GM20431 (cell line): Measurements from ENCODE around the gene ANKRD37.

Source experiments
- in situ Hi-C: fragments of 300-500 bp; cut with MseI, MboI; formaldehyde crosslinking; loops from one replicate; pipeline ENCODE4 v1.15.0; 2020; ENCODE audit warnings: low sequenced_read_pairs; ENCODE audit not compliant: unreplicated experiment

ANKRD37 gene

GRCh38 chr4:185379326-185380295 lies 17.0 kb upstream of the ANKRD37 start:
- in situ Hi-C loops, result no loop called here

- in situ Hi-C loops, result no loop called here
Observed at GRCh38 chr4:185380320-185380719, 16.3 kb upstream of the ANKRD37 start.

- in situ Hi-C loops, result no loop called here
Observed at GRCh38 chr4:185381288-185382196, 15.1 kb upstream of the ANKRD37 start.

- in situ Hi-C loops, result no loop called here
Observed at GRCh38 chr4:185382754-185383153, 13.9 kb upstream of the ANKRD37 start.

GRCh38 chr4:185383451-185383850 lies 13.2 kb upstream of the ANKRD37 start:
- in situ Hi-C loops, result no loop called here

- in situ Hi-C loops, result no loop called here
Observed at GRCh38 chr4:185384061-185384460, 12.6 kb upstream of the ANKRD37 start.

- in situ Hi-C loops, result no loop called here
Observed at GRCh38 chr4:185384930-185385331, 11.7 kb upstream of the ANKRD37 start.

- in situ Hi-C loops, result no loop called here
Observed at GRCh38 chr4:185387957-185388356, 8.7 kb upstream of the ANKRD37 start.

GRCh38 chr4:185390941-185391340 lies 5.7 kb upstream of the ANKRD37 start:
- in situ Hi-C loops, result no loop called here

- in situ Hi-C loops, result no loop called here
Observed at GRCh38 chr4:185392156-185392555, 4.5 kb upstream of the ANKRD37 start.

- in situ Hi-C loops, result no loop called here
Observed at GRCh38 chr4:185394568-185395237, 1.9 kb upstream of the ANKRD37 start.

- in situ Hi-C loops, result no loop called here
Observed at GRCh38 chr4:185395238-185395955, 1.2 kb upstream of the ANKRD37 start, which contains the start of gene LRP2BP. Gene LRP2BP, minus strand, starts transcription at chr4:185395924. Its CDS starts 17,738 bp downstream, at chr4:185378186.

- in situ Hi-C loops, result no loop called here
Observed at GRCh38 chr4:185395956-185396723, 501 bp upstream of the ANKRD37 start.

GRCh38 chr4:185398618-185399017 lies 2.0 kb downstream of the ANKRD37 start:
- in situ Hi-C loops, result no loop called here

GRCh38 chr4:185399466-185399865 lies 2.8 kb downstream of the ANKRD37 start:
- in situ Hi-C loops, result no loop called here

- in situ Hi-C loops, result no loop called here
Observed at GRCh38 chr4:185404031-185404430, 7.4 kb downstream of the ANKRD37 start.

GRCh38 chr4:185405296-185405999 lies 8.8 kb downstream of the ANKRD37 start:
- in situ Hi-C loops, result no loop called here

- in situ Hi-C loops, result no loop called here
Observed at GRCh38 chr4:185408432-185408831, 11.8 kb downstream of the ANKRD37 start.
